T-helper 2 cell (primary cell): ENCODE results near the gene LIMCH1.
A peak's percentile ranks its signal among the peaks of the same experiment; 100 is the strongest.
"Not testable (repeated sequence)": the region's sequence is repeated elsewhere in the genome, so short reads cannot be mapped to it uniquely, and the experiment has no call there.

ENCODE experiments used
- DNase-seq, 5 experiments: peaks; one replicate each; pipeline versions ENCODE4 v3.0.0 to v3.0.0-alpha.2; 2012 to 2022

Gene LIMCH1

GRCh38 chr4:41611881-41612871 lies 74.2 kb downstream of the LIMCH1 start:
- DNase-seq: no peak

GRCh38 chr4:41613386-41613785 lies 75.4 kb downstream of the LIMCH1 start:
- DNase-seq: no peak

- DNase-seq: no peak
These were observed 75.9 kb downstream of the LIMCH1 start for GRCh38 chr4:41613821-41614220.

GRCh38 chr4:41614519-41614918 lies 76.6 kb downstream of the LIMCH1 start:
- DNase-seq: no peak

- no peak for DNase-seq
These were observed 81.2 kb downstream of the LIMCH1 start for GRCh38 chr4:41619161-41619560.

- no peak for DNase-seq
These were observed 82.8 kb downstream of the LIMCH1 start for GRCh38 chr4:41620594-41621256.

GRCh38 chr4:41622787-41623186 lies 84.8 kb downstream of the LIMCH1 start:
- DNase-seq: no peak

GRCh38 chr4:41624765-41625164 lies 86.8 kb downstream of the LIMCH1 start:
- no peak for DNase-seq

GRCh38 chr4:41625531-41625930 lies 87.6 kb downstream of the LIMCH1 start:
- DNase-seq: no peak

GRCh38 chr4:41628936-41629335 lies 91.0 kb downstream of the LIMCH1 start:
- DNase-seq: no peak

GRCh38 chr4:41631523-41631922 lies 93.6 kb downstream of the LIMCH1 start:
- DNase-seq: no peak

GRCh38 chr4:41632481-41633073 lies 94.6 kb downstream of the LIMCH1 start:
- no peak for DNase-seq

GRCh38 chr4:41633321-41633720 lies 95.4 kb downstream of the LIMCH1 start:
- DNase-seq: no peak

GRCh38 chr4:41635441-41635840 lies 97.5 kb downstream of the LIMCH1 start:
- DNase-seq: no peak

GRCh38 chr4:41638203-41638602 lies 100.2 kb downstream of the LIMCH1 start:
- DNase-seq: no peak

- DNase-seq: no peak
These were observed 100.9 kb downstream of the LIMCH1 start for GRCh38 chr4:41638866-41639265.

- DNase-seq: no peak
These were observed 101.3 kb downstream of the LIMCH1 start for GRCh38 chr4:41639291-41639690.

GRCh38 chr4:41640906-41641305 lies 102.9 kb downstream of the LIMCH1 start:
- DNase-seq: no peak

GRCh38 chr4:41642746-41643145 lies 104.8 kb downstream of the LIMCH1 start:
- not testable (repeated sequence) for DNase-seq

- no peak for DNase-seq
These were observed 105.4 kb downstream of the LIMCH1 start for GRCh38 chr4:41643331-41643730.

- peak in 1 of 5 experiments; percentile 17 for DNase-seq
These were observed 106.4 kb downstream of the LIMCH1 start for GRCh38 chr4:41644288-41644914.

GRCh38 chr4:41644915-41645295 lies 106.9 kb downstream of the LIMCH1 start:
- no peak for DNase-seq
